Mammary epithelial cell (primary cell): ENCODE measurements around the gene TMEM203.

Experiments
- CTCF ChIP-seq, 2 donors: IDR thresholded peaks in 1 of 2; conservative IDR thresholded peaks in 1 of 2; 2 replicates each; pipeline ENCODE4 v1.5.1; 2011 to 2012; ENCODE audit warnings: inconsistent platforms in 2 of 2, low read length in 2 of 2, mild to moderate bottlenecking in 2 of 2, control low read depth in 1 of 2, low read depth in 1 of 2; ENCODE audit not compliant: insufficient read depth in 1 of 2; ENCODE audit errors: extremely low read depth in 1 of 2
- EZH2 ChIP-seq: IDR thresholded peaks from 2 replicates; pipeline ENCODE4 v1.6.1; 2012; ENCODE audit warnings: low read length, inconsistent platforms, borderline replicate concordance

GRCh38 chr9:137227853-137228505 is 22.5 kb upstream of the TMEM203 start:
- TF ChIP-seq CTCF (conservative IDR thresholded peaks at IDR 0.05 in 1 of 2, IDR thresholded peaks at IDR 0.05 in 1 of 2; ENCODE audit: extremely low read depth in 1 of 2, insufficient read depth in 1 of 2, low read depth in 1 of 2, low read length in 2 of 2) (no peak), EZH2 (no peak)
